GM12878 (cell line): ENCODE data around the gene ZNF469. TPM values are rescaled to one million over a fixed set of nuclear protein-coding genes. Genes with fewer than 3 reads are reported as not detected.

ENCODE experiments used
- ATAC-seq: fragments of 200-7000 bp; cut with Tn5 transposase; 3 replicates; pipeline ENCODE4 v1.9.1; 2020; ENCODE audit warnings: mild to moderate bottlenecking, moderate library complexity
- BruUV-seq: library from RNA; stranded (reverse); fragments of 400-500 nt; replicated peaks from 2 replicates; lab custom pipeline; 2021; lab: Mats Ljungman, UMichigan
- CTCF ChIA-PET: fragments of 300-600 bp; sonication (Branson Sonifier 250); formaldehyde crosslinking; extraction: SDS; loops from one replicate; lab custom pipeline; 2021; ENCODE audit warnings: inconsistent platforms; lab: Yijun Ruan, JAX
- POLR2A ChIA-PET: fragments of 350-600 bp; formaldehyde crosslinking; extraction: SDS; loops from one replicate; lab custom pipeline; 2021; ENCODE audit warnings: inconsistent platforms; lab: Charles Lee
- RAD21 ChIA-PET: fragments of 300-600 bp; sonication (Branson Sonifier 250); formaldehyde crosslinking; loops from one replicate; lab custom pipeline; 2023; ENCODE audit warnings: antibody characterized with exemption; ENCODE audit not compliant: unreplicated experiment; lab: Charles Lee
- SMC1A ChIA-PET: fragments of 300-600 bp; sonication (Branson Sonifier 250); formaldehyde crosslinking; loops from one replicate; lab custom pipeline; 2023; ENCODE audit not compliant: unreplicated experiment, uncharacterized antibody; lab: Charles Lee
- DNase-seq: peaks from one replicate; pipeline ENCODE4 v3.0.0-alpha.2; 2011; ENCODE audit warnings: low read depth, low spot score
- FAIRE-seq: peaks from 3 replicates; lab custom pipeline; 2011; peaks lifted over from hg19 to GRCh38; lab: Jason Lieb, UNC
- H2AFZ ChIP-seq: 2 replicates; pipeline ENCODE4 v1.6.0; 2011; ENCODE audit warnings: low read depth, low read length, control low read depth; ENCODE audit not compliant: control insufficient read depth
- H3K27ac ChIP-seq: 2 replicates; pipeline ENCODE4 v1.5.1; 2011; ENCODE audit warnings: control low read depth; ENCODE audit not compliant: control insufficient read depth, insufficient read depth
- H3K27me3 ChIP-seq, 2 experiments: replicated peaks in 1 of 2; 2 replicates each; pipeline versions ENCODE4 v1.6.0 to v1.6.1; 2011; ENCODE audit warnings: low read length in 1 of 2; ENCODE audit not compliant: control insufficient read depth in 2 of 2, insufficient read depth in 2 of 2
- H3K36me3 ChIP-seq, 2 experiments: 2 replicates each; pipeline ENCODE4 v1.5.1; 2011; ENCODE audit warnings: low read length in 1 of 2; ENCODE audit not compliant: control insufficient read depth in 2 of 2, insufficient read depth in 2 of 2
- H3K4me1 ChIP-seq: 2 replicates; pipeline ENCODE4 v1.6.1; 2011; ENCODE audit warnings: mild to moderate bottlenecking, low read length, moderate library complexity, mixed read lengths; ENCODE audit not compliant: control insufficient read depth, insufficient read depth
- H3K4me2 ChIP-seq: 2 replicates; pipeline ENCODE4 v1.6.0; 2011; ENCODE audit warnings: control low read depth; ENCODE audit not compliant: control insufficient read depth, insufficient read depth
- H3K4me3 ChIP-seq: fragments of 200-600 bp; sonication (generic); 2 replicates; pipeline ENCODE4 v1.5.1; 2016
- H3K79me2 ChIP-seq: 2 replicates; pipeline ENCODE4 v1.6.0; 2011; ENCODE audit warnings: low read length; ENCODE audit not compliant: control insufficient read depth, insufficient read depth
- H3K9ac ChIP-seq: 2 replicates; pipeline ENCODE4 v1.8.0; 2011; ENCODE audit warnings: low read length, control low read depth, mixed read lengths; ENCODE audit not compliant: control insufficient read depth, insufficient read depth
- H3K9me3 ChIP-seq: replicated peaks from 3 replicates; pipeline ENCODE4 v1.5.1; 2011; ENCODE audit warnings: mild to moderate bottlenecking, low read length; ENCODE audit not compliant: control insufficient read depth, insufficient read depth
- H4K20me1 ChIP-seq: 2 replicates; pipeline ENCODE4 v1.6.0; 2011; ENCODE audit not compliant: control insufficient read depth, insufficient read depth
- CHD4 ChIP-seq: fragments of 200-600 bp; sonication (generic); IDR thresholded peaks from 2 replicates; pipeline ENCODE4 v1.6.1; 2016; ENCODE audit warnings: mild to moderate bottlenecking
- EZH2 ChIP-seq: IDR thresholded peaks from 2 replicates; pipeline ENCODE4 v1.6.1; 2012; ENCODE audit warnings: low read depth, mild to moderate bottlenecking, control low read depth, inconsistent platforms, low read length, borderline replicate concordance; ENCODE audit not compliant: control insufficient read depth
- NFYB ChIP-seq: IDR thresholded peaks from 2 replicates; pipeline ENCODE4 v1.6.1; 2011; ENCODE audit warnings: low read depth, mild to moderate bottlenecking, low read length, improper control_type of control experiment, moderate library complexity; ENCODE audit not compliant: insufficient read depth
- PAX8 ChIP-seq: fragments of 450-650 bp; IDR thresholded peaks from 2 replicates; pipeline ENCODE4 v1.6.1; 2017; ENCODE audit warnings: mild to moderate bottlenecking, moderate library complexity
- STAT1 ChIP-seq: fragments of 450-650 bp; conservative IDR thresholded peaks from 2 replicates; pipeline ENCODE4 v1.6.1; 2014; ENCODE audit warnings: antibody characterized with exemption, mild to moderate bottlenecking
- TCF7 ChIP-seq: IDR thresholded peaks from 2 replicates; pipeline ENCODE4 v1.6.1; 2014; ENCODE audit warnings: antibody characterized with exemption, borderline replicate concordance
- YBX1 ChIP-seq: fragments of 450-650 bp; IDR thresholded peaks from 2 replicates; pipeline ENCODE4 v1.6.1; 2016; ENCODE audit warnings: antibody characterized with exemption
- WGBS: methylation state at CpG from one replicate; pipeline ENCODE4 v1.1.6; 2016; ENCODE audit warnings: low lambda C conversion rate; ENCODE audit not compliant: insufficient replicate concordance, insufficient coverage; ENCODE audit errors: missing lambda C conversion rate; 5-methylcytosine and 5-hydroxymethylcytosine counted together
- in situ Hi-C: fragments of 300-500 bp; cut with MboI; formaldehyde crosslinking; loops from 9 replicates; pipeline ENCODE4 v1.14.3; 2018; ENCODE audit warnings: mixed read lengths
- intact Hi-C: fragments of 100-400 bp; cut with micrococcal nuclease; formaldehyde crosslinking; loops from one replicate; pipeline ENCODE4 v1.14.2; 2022; ENCODE audit not compliant: unreplicated experiment
- polyA plus RNA-seq, 11 experiments: library from polyadenylated mRNA; depleted of rRNA in 4 of 11; unstranded in 6 of 11; stranded (reverse) in 5 of 11; fragments of >200 nt; fragmentation: Nextera tagmentation in 4 of 11; fragmentation: Illumina TruSeq in 1 of 11; extraction: Ambion mirVana in 4 of 11; extraction: Trizol in 1 of 11; gene quantifications; 1 replicate in 1 of 11; 2 replicates in 10 of 11; pipeline versions ENCODE4 v1.2.1 to v1.2.3, GENCODE V29; 2011 to 2016; ENCODE audit warnings: inconsistent platforms in 2 of 11, missing spikeins in 2 of 11, low read depth in 1 of 11
- total RNA-seq, 4 experiments: library from RNA; depleted of rRNA in 3 of 4; stranded (reverse); fragments of >200 nt in 3 of 4; fragmentation: Illumina TruSeq in 1 of 4; extraction: Trizol in 1 of 4; gene quantifications; 2 replicates each; pipeline versions ENCODE4 v1.2.1 to v1.2.3, GENCODE V29; 2013 to 2021
- TF ChIP-seq, protein P1 (sequence below): IDR thresholded peaks from 2 replicates; pipeline ENCODE4 v1.6.1; 2011; ENCODE audit warnings: low read depth, mild to moderate bottlenecking, low read length, moderate library complexity, borderline replicate concordance; ENCODE audit errors: extremely low read depth
- TF ChIP-seq, protein P2 (sequence below): fragments of 450-650 bp; IDR thresholded peaks from 2 replicates; pipeline ENCODE4 v1.6.1; 2014; ENCODE audit warnings: mild to moderate bottlenecking
- TF ChIP-seq, protein P3 (sequence below): fragments of 450-650 bp; IDR thresholded peaks from 2 replicates; pipeline ENCODE4 v1.6.1; 2017; ENCODE audit warnings: borderline replicate concordance
- TF ChIP-seq, protein P4 (sequence below): IDR thresholded peaks from 2 replicates; pipeline ENCODE4 v1.6.1; 2011; ENCODE audit warnings: borderline replicate concordance, low read depth, mild to moderate bottlenecking, moderate library complexity, low read length; ENCODE audit not compliant: insufficient read depth, poor library complexity, severe bottlenecking
- TF ChIP-seq, protein P5 (sequence below): fragments of 450-650 bp; IDR thresholded peaks from 2 replicates; pipeline ENCODE4 v1.6.1; 2016; ENCODE audit warnings: mild to moderate bottlenecking

The ZNF469 gene
- total and polyA plus RNA-seq, 10 of the 15 experiments (the other 5 are each of a cell fraction or from before 2014, with no cell fraction given), result 0.01 to 0.21 (median 0.04) TPM; not detected in 3

DNA sequence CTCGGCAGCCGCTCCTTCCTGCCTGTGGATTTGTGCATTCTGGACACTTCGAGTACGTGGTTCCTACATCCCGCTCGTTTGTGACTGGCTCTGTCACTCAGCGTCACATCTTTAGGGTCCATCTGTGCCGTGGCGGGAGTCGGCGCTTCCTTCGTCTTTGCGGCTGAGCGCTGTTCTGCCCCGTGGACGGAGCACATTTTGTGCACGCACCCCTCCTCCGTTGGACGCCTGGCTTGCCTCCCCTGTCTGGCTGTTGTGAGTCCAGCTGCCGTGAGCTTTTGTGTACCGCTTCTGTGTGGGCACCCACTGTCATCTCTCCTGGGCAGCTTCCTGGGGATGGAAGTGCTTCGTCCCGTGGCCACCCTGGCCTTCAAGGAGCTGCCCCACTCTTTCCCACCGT, 6.4 kb downstream of the ZNF469 start (continued):
- TF ChIP-seq, protein P1, sequence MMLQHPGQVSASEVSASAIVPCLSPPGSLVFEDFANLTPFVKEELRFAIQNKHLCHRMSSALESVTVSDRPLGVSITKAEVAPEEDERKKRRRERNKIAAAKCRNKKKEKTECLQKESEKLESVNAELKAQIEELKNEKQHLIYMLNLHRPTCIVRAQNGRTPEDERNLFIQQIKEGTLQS, result no peak
- no peak for TF ChIP-seq YBX1
- TF ChIP-seq STAT1, result no peak
- TF ChIP-seq, protein P2, sequence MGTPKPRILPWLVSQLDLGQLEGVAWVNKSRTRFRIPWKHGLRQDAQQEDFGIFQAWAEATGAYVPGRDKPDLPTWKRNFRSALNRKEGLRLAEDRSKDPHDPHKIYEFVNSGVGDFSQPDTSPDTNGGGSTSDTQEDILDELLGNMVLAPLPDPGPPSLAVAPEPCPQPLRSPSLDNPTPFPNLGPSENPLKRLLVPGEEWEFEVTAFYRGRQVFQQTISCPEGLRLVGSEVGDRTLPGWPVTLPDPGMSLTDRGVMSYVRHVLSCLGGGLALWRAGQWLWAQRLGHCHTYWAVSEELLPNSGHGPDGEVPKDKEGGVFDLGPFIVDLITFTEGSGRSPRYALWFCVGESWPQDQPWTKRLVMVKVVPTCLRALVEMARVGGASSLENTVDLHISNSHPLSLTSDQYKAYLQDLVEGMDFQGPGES, result no peak
- TF ChIP-seq, all 136 proteins: peak for 0

DNA sequence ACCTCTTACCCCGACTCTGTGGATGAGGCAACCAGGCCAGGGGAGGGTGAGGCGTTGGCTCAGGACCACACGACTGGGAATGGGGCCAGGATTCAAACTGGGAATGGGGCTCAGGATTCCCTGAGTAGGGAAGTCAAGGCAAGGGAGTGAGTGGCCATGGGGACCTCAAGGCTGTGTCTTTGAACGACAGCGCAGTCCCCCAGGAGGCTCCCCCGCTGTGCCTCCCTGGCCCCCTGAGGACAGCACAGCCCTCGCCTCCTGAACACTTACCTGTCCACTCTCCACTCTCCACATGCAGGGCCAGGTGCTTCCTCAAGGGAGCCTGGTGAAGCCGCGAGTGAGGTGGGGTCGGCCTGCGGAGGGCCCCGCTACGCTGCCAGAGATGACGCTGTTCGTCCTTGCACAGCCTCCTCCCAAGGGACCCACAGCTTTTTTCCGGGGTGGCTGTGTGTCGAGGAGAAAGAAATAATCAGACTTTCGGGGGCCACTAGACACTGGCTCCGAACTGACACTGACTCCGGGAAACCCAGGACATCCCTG, 6.9 kb downstream of the ZNF469 start:
- ChIA-PET RAD21 (no interaction called here), CTCF (no interaction called here)

More for the DNA sequence above, 6.9 kb downstream of the ZNF469 start:
- Histone ChIP-seq H3K36me3 (no peaks in the 10 kb centered on the region), H3K27me3 (peaks cover 7 to 10% of the 10 kb centered on the region in 2 experiments; a peak in 3 of 4 replicates), H3K79me2 (no peaks in the 10 kb centered on the region), H2AFZ (no peak overlapping the region), H3K27ac (no peak overlapping the region), H3K4me1 (no peaks in the 10 kb centered on the region), H3K4me3 (no peak overlapping the region), H4K20me1 (no peaks in the 10 kb centered on the region), H3K9ac (no peak overlapping the region), H3K9me3 (no peaks in the 10 kb centered on the region), H3K4me2 (no peak overlapping the region)
- in situ Hi-C loops (no loop called here), intact Hi-C loops (no loop called here)
- ATAC-seq (no peak), FAIRE-seq (no peak), DNase-seq (no peak)
- ChIA-PET POLR2A (no interaction called here), SMC1A (no interaction called here)
- WGBS, result 43% methylated on average over 20 of the region's 20 CpGs
- no TSS peak for BruUV-seq
- TF ChIP-seq, protein P3, sequence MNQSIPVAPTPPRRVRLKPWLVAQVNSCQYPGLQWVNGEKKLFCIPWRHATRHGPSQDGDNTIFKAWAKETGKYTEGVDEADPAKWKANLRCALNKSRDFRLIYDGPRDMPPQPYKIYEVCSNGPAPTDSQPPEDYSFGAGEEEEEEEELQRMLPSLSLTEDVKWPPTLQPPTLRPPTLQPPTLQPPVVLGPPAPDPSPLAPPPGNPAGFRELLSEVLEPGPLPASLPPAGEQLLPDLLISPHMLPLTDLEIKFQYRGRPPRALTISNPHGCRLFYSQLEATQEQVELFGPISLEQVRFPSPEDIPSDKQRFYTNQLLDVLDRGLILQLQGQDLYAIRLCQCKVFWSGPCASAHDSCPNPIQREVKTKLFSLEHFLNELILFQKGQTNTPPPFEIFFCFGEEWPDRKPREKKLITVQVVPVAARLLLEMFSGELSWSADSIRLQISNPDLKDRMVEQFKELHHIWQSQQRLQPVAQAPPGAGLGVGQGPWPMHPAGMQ, result no peak
- TF ChIP-seq, protein P4, sequence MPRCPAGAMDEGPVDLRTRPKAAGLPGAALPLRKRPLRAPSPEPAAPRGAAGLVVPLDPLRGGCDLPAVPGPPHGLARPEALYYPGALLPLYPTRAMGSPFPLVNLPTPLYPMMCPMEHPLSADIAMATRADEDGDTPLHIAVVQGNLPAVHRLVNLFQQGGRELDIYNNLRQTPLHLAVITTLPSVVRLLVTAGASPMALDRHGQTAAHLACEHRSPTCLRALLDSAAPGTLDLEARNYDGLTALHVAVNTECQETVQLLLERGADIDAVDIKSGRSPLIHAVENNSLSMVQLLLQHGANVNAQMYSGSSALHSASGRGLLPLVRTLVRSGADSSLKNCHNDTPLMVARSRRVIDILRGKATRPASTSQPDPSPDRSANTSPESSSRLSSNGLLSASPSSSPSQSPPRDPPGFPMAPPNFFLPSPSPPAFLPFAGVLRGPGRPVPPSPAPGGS, result no peak
- TF ChIP-seq TCF7, result no peak
- TF ChIP-seq CHD4, result no peak
- TF ChIP-seq NFYB, result no peak
- TF ChIP-seq, protein P5, sequence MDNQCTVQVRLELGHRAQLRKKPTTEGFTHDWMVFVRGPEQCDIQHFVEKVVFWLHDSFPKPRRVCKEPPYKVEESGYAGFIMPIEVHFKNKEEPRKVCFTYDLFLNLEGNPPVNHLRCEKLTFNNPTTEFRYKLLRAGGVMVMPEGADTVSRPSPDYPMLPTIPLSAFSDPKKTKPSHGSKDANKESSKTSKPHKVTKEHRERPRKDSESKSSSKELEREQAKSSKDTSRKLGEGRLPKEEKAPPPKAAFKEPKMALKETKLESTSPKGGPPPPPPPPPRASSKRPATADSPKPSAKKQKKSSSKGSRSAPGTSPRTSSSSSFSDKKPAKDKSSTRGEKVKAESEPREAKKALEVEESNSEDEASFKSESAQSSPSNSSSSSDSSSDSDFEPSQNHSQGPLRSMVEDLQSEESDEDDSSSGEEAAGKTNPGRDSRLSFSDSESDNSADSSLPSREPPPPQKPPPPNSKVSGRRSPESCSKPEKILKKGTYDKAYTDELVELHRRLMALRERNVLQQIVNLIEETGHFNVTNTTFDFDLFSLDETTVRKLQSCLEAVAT, result no peak
- no peak for TF ChIP-seq PAX8
- TF ChIP-seq EZH2, result no peak
